GM20431 (cell line): ENCODE results near the gene GALNT6.

Experiments
- in situ Hi-C: fragments of 300-500 bp; cut with MseI, MboI; formaldehyde crosslinking; loops from one replicate; pipeline ENCODE4 v1.15.0; 2020; ENCODE audit warnings: low sequenced_read_pairs; ENCODE audit not compliant: unreplicated experiment

The GALNT6 gene

DNA sequence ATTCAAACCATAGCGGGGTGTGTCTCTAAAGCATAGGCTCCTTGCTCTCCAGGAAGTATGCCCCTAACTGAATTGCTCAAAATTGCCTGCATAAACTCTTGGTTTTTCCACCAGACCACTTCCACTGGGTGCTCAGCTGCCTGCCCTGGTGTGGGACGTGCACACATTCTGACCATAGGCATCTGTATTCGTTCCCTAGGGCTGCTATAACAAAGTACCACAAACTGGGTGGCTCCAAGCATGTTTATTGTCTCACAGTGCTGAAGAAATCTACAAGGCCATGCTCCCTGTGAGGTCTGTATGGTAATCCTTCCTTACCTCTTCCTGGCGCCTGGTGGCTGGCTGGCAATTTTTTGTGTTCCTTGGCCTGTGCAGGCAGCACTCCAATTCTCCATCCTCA lies 16.4 kb upstream of the GALNT6 start:
- in situ Hi-C loops = no loop called here

- in situ Hi-C loops = no loop called here
Measured at GRCh38 chr12:51406859-51407258, 15.7 kb upstream of the GALNT6 start.

DNA sequence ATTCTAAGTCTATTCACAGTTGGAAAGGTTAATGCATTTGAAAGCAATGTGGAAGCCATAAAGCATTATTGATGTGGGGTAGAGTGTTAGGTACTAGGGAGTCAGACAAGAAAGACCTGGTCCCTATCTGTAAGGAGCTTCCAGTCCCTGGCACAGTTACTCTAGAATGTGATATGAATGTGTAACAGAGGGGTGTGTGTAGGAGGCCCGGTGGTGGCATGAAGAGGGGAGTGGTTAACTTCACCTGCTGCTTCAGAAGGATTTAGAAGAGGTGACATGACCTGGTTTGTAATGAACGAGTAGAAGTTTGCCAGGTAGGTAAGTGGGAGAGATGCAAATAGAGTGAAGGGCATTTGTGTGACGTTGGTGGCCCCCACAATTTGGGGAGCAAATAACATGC lies 15.1 kb upstream of the GALNT6 start:
- in situ Hi-C loops = no loop called here

DNA sequence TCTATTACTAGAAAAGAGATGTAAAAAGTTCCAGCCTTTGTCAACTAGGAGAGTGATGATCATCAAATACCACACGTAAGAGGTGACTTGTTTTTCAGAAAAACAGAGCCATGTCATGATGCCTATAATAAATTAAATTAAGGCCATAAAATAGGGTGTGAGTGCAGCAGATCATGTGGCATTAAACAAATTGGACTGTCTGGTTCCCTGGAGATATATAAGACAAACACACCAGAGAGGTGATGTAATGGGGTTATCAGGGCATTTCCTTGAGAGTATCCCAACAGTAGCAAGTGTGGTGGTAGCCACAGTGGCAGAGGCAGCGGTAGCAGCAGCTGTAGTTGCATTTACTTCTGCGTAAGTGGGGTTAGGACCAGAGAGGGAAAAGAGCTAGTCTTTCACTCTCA lies 14.6 kb upstream of the GALNT6 start:
- in situ Hi-C loops = no loop called here

GRCh38 chr12:51404627-51405026 lies 13.4 kb upstream of the GALNT6 start:
- in situ Hi-C loops = no loop called here

DNA sequence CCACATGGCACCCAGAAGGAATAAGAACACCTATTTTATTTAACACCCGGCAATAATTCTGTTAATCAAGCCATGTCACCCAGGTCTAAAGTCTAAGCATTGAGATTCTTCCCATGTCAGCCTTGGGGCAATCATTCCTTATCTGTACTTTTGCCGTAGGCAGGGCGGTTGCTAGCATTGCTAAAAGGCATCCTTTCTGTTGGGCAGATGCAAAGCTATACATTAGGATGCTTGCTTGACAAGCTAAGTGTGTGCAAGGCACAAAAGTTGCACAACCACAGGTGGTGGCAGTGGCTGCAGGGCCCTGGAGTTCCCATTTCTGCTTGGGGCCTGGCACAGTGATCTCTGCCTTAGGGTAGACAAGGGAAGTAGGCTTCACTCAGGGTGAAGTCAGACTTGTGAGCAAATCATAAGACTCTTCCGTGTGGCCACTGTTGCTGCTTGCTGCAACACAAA lies 12.5 kb upstream of the GALNT6 start:
- in situ Hi-C loops = no loop called here

- in situ Hi-C loops = no loop called here
Measured at GRCh38 chr12:51403159-51403558, 12.0 kb upstream of the GALNT6 start.

DNA sequence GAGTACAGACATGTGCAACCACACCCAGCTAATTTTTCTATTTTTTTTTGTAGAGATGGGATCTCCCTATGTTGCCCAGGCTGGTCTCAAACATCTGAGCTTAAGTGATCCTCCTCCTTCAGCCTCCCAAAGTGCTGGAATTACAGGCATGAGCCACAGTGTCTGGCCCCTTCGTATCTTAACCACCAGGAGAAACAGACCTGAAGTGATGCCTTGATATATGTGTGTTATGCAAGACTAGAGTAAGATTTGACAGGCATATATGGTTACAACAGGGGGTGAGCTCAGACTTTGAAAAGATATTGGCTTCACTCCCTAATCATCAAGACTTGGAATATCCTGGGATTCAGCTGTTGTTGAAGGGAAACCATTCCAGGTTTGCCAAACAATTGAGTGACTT lies 10.7 kb upstream of the GALNT6 start:
- in situ Hi-C loops = no loop called here

DNA sequence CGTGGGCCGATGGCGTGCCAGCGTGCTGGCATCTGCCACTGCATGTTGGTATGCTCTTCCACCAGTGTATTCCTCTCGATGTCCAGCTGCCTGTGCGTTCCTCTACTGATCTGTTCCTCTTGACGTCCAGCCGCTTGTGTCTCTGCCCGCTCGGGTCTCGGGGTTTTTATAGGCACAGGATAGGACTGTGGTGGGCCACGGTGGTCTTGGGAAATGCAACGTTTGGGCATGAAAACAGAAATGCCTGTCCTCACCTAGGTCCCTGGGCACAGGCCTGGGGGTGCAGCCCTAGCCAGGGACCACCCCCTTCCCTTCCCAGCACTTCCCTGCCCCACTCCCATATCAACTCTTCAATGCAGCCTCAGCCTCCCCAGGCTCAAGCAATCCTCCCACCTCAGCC lies 10.3 kb upstream of the GALNT6 start:
- in situ Hi-C loops = no loop called here

DNA sequence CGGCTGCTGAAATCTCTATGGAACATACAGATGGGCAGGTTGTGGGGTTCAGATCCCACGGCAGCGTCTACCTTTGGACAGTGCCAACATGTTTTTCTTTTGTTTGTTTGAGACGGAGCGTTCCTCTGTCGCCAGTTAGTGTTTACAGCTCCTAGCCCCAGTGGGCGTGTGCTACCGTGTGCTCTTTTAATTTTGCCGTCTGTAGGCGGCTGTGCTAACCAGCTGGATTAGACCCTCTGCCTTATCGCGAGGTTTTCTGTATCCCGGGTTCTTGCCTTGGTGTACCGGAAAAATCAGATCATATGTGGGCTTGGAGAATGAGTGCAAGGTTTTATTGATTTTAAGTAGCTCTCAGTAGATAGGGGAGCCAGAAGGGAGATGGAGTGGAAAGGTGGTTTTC lies 9.8 kb upstream of the GALNT6 start:
- in situ Hi-C loops = no loop called here

GRCh38 chr12:51399891-51400290 lies 8.7 kb upstream of the GALNT6 start:
- in situ Hi-C loops = no loop called here

- in situ Hi-C loops = no loop called here
Measured at GRCh38 chr12:51397670-51398069, 6.5 kb upstream of the GALNT6 start.

DNA sequence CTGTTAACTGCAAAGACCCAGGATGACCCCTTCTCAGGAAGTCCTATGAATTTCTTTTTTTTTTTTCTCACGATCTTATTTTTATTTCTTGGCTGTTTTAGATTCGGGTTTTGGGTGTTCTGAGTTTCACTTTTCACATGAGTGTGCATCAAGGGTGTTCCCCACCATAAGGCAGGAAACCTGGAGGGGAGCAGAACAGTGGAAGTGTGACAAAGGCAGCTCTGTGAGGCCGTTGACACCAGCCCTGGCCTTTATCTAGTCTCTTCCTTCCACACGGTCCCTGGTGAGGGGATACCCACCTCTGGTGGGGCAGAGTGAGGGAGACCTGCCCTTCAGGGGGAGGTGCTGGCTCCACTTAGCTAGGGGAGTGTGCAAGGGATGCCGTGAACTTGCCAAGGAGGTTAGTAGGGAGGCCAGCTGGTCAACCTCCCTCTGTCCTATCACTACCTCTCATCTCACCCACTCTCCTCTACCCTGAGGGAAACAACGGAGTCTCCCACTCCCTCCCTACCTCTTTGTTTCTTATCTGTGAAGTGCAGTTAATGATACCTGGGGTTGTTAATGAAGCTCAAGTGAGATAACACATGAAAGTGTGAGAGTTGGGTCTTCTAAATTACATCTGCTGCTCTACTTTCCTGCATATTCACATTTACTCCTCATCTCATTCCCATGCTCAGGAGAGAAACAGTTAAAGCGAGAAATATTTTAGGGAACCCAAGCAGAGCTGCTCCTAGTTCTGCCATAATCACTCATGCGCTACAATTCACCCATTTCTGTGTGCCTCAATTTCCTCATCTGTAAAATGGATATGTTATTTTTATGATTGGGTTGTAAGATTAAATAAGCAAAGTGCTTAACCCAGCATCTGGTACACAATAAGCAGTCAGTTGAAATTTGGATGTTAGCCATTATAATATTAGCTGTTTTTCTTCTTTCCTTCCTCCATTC lies 4.4 kb upstream of the GALNT6 start:
- in situ Hi-C loops = no loop called here

DNA sequence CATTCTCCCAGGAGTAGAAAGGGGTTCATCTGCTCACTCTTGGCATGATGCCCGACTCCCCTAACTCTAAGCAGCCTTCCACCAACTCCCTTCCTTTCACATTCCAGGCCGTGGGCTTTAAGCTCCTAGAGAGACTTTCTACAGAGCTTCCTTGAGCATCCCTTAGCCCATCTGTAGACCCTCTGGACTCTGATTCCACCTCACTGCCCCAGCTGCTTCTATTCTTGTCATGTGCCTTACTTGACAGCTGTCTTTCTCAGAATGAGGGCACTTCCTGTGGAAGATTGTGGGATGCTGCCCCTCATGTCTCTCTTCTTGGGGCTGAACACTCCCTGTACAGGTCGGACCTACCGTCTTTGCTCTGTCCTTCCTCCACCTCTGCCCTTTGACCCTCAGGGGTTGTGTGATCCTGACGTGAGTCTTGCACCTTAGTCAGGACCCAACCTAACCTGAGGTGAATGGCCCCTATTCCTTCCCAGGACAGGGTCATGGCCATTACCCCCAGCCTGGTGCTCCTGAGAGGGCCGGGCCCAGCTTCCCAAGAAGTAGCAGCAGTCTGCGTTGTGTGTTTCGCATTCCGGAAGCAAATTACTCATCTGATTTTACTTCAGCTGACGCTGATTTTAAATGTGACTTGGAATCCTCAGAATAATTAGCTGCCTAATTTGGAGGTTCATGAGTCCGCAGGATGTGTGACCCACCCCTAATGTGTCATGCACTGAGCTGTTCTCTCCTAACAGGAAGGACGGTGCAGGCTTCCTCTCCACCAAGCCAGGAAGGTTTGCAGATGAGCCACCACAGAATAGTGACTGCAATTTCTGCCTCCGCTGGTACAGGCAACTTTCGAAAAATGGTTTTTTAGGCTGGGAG lies 2.7 kb upstream of the GALNT6 start:
- in situ Hi-C loops = no loop called here

GRCh38 chr12:51392556-51393237 lies 1.5 kb upstream of the GALNT6 start:
- in situ Hi-C loops = no loop called here

- in situ Hi-C loops = no loop called here
Measured at GRCh38 chr12:51390891-51391282, 319 bp downstream of the GALNT6 start.

DNA sequence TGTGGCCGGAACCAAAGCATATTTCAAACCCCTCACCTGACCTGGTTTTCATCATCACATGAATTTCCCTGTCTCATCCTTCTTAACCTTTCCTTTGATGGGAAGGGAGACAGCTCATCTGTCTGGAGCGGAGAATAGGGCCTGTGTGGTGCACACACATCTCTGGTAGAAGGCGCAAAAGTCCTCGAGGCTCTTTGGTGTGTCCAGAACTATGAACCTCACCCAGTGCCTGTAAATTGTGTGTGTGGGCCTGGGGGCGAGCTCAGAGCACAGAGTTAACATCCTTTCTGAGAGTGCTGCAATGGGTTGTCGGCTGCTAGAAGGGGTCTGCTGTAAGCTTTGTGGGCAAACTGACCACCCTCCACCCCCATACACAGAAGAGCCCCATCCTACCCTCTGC lies 749 bp downstream of the GALNT6 start:
- in situ Hi-C loops = no loop called here

- in situ Hi-C loops = no loop called here
Measured at GRCh38 chr12:51389302-51389999, 1.8 kb downstream of the GALNT6 start.

GRCh38 chr12:51388846-51389245 lies 2.4 kb downstream of the GALNT6 start:
- in situ Hi-C loops = no loop called here
